Stimulated activated CD8-positive, alpha-beta memory T cell treated with anti-CD3 and anti-CD28 coated beads, Interleukin-4, amount 100 ng/mL, for 48 hours (primary cell): ENCODE data around the gene DNAJB12.
"Not testable (repeated sequence)": the region's sequence is repeated elsewhere in the genome, so short reads cannot be mapped to it uniquely, and the experiment has no call there.

ENCODE experiments used
- DNase-seq: peaks from one replicate; pipeline ENCODE4 v3.0.0-alpha.2; 2020

Gene DNAJB12

GRCh38 chr10:72330069-72330426, 24.7 kb downstream of the DNAJB12 start:
- no peak for DNase-seq

GRCh38 chr10:72329290-72330068, 25.2 kb downstream of the DNAJB12 start:
- peak; percentile 54 for DNase-seq

GRCh38 chr10:72328829-72329204, 25.9 kb downstream of the DNAJB12 start:
- DNase-seq: peak; percentile 77

- DNase-seq: peak; percentile 68
Observed at GRCh38 chr10:72328045-72328828, 26.5 kb downstream of the DNAJB12 start.

- DNase-seq: peak; percentile 90
Observed at GRCh38 chr10:72326665-72327603, 27.8 kb downstream of the DNAJB12 start.

GRCh38 chr10:72325243-72326175, 29.2 kb downstream of the DNAJB12 start:
- DNase-seq: not testable (repeated sequence)

GRCh38 chr10:72323771-72324191, 30.9 kb downstream of the DNAJB12 start:
- DNase-seq: no peak

GRCh38 chr10:72323108-72323749, 31.5 kb downstream of the DNAJB12 start:
- DNase-seq: no peak

GRCh38 chr10:72322280-72323058, 32.2 kb downstream of the DNAJB12 start:
- peak; percentile 68 for DNase-seq

- DNase-seq: no peak
Observed at GRCh38 chr10:72322030-72322279, 32.8 kb downstream of the DNAJB12 start.

- DNase-seq: peak; percentile 50
Observed at GRCh38 chr10:72321248-72322029, 33.3 kb downstream of the DNAJB12 start.

GRCh38 chr10:72320676-72321247, 34.0 kb downstream of the DNAJB12 start:
- peak; percentile 82 for DNase-seq

GRCh38 chr10:72319416-72320254, 35.1 kb downstream of the DNAJB12 start:
- peak; percentile 93 for DNase-seq

GRCh38 chr10:72318418-72319262, 36.1 kb downstream of the DNAJB12 start:
- peak; percentile 42 for DNase-seq

- DNase-seq: peak; percentile 62
Observed at GRCh38 chr10:72316748-72317435, 37.8 kb downstream of the DNAJB12 start.

GRCh38 chr10:72316386-72316700, 38.4 kb downstream of the DNAJB12 start:
- no peak for DNase-seq
